Measurements from ENCODE around the gene PARVB.

The PARVB gene

DNA sequence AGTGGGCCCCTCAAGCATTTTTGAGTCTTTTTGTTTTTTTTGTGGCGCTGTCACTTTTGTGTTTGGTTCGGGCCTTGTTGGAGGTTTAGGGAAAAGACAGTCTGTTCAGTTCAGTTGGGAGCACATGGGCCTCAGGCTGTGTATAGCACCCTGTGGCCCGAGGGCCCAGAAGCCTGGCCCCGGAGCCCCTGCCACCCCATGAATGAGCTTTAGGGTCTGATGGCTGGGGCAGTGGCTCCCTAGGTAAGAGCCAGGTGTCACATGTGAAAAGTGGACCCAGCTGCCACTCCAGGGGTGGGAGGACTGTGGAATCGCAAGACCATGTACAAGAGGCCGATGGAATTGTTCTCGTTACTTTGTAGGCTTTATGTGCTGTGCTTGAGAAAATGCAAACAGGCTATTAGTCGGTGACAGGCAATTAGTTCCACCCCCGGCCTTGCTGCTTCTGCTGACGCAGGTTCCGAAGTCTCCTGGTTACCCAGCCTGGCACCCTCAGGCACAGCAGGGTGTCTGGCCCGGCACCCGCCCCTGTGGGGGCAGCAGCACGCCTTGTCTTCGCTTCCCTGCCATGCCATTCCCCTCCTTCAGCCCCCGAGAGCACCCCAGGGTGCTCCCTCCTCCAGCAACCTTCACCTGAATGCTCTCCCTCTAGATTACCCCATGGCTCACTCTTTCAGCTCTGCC, 118.5 kb downstream of the PARVB start:
- Histone ChIP-seq H3K27me3 (ENCODE audit: control insufficient read depth, insufficient read depth, low read length) (no peaks in the 10 kb centered on the region), H3K36me3 (ENCODE audit: control insufficient read depth, insufficient read depth, low read length) (peaks cover 3% of the 10 kb centered on the region), H3K4me3 (ENCODE audit: low read length) (no peak overlapping the region), H3K9me3 (ENCODE audit: control insufficient read depth, low read length) (no peaks in the 10 kb centered on the region), H3K9ac (ENCODE audit: low read length) (no peak overlapping the region), H3K4me1 (ENCODE audit: control insufficient read depth, insufficient read depth, low read length) (no peaks in the 10 kb centered on the region)

GRCh38 chr22:44143105-44143474, 119.0 kb downstream of the PARVB start:
- Histone ChIP-seq H3K27me3 (ENCODE audit: control insufficient read depth, insufficient read depth, low read length) (no peaks in the 10 kb centered on the region), H3K9me3 (ENCODE audit: control insufficient read depth, low read length) (no peaks in the 10 kb centered on the region), H3K36me3 (ENCODE audit: control insufficient read depth, insufficient read depth, low read length) (no peaks in the 10 kb centered on the region), H3K4me3 (ENCODE audit: low read length) (no peak overlapping the region), H3K9ac (ENCODE audit: low read length) (no peak overlapping the region), H3K4me1 (ENCODE audit: control insufficient read depth, insufficient read depth, low read length) (no peaks in the 10 kb centered on the region)

- H3K36me3 ChIP-seq (ENCODE audit: control insufficient read depth, insufficient read depth, low read length): no peaks in the 10 kb centered on the region
- no peaks in the 10 kb centered on the region for H3K4me1 ChIP-seq (ENCODE audit: control insufficient read depth, insufficient read depth, low read length)
- H3K9ac ChIP-seq (ENCODE audit: low read length): no peak overlapping the region
- no peaks in the 10 kb centered on the region for H3K9me3 ChIP-seq (ENCODE audit: control insufficient read depth, low read length)
- no peaks in the 10 kb centered on the region for H3K27me3 ChIP-seq (ENCODE audit: control insufficient read depth, insufficient read depth, low read length)
- no peak overlapping the region for H3K4me3 ChIP-seq (ENCODE audit: low read length)
Measured at GRCh38 chr22:44143579-44143978, 119.5 kb downstream of the PARVB start.

DNA sequence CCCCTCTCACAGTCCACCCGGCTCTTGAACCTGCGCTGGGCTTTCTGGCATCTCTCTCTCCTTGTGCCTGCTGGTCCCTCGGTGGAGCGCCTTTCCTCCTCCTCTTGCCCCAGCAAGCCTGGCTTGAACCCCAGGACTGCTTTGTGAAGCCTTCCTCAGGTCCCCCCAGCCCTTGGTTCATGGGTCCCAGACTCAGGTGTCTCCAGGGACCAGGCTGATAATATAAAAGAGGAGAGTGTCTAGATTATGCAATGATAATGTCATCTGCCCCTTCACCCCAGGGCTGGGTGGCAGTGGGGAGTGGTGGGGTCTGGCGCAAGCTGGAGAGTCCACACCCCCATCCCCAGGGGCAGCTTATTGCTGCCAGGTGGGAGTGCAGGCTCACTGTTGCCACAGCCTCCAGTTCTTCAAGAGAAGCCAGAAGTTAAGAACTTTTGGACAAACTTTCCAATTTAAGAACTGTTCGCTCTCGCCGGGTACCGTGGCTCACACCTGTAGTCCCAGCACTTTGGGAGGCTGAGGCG, 120.0 kb downstream of the PARVB start:
- Histone ChIP-seq H3K4me3 (ENCODE audit: low read length) (no peak overlapping the region), H3K27me3 (ENCODE audit: control insufficient read depth, insufficient read depth, low read length) (no peaks in the 10 kb centered on the region), H3K36me3 (ENCODE audit: control insufficient read depth, insufficient read depth, low read length) (no peaks in the 10 kb centered on the region), H3K4me1 (ENCODE audit: control insufficient read depth, insufficient read depth, low read length) (no peaks in the 10 kb centered on the region), H3K9me3 (ENCODE audit: control insufficient read depth, low read length) (no peaks in the 10 kb centered on the region), H3K9ac (ENCODE audit: low read length) (no peak overlapping the region)

DNA sequence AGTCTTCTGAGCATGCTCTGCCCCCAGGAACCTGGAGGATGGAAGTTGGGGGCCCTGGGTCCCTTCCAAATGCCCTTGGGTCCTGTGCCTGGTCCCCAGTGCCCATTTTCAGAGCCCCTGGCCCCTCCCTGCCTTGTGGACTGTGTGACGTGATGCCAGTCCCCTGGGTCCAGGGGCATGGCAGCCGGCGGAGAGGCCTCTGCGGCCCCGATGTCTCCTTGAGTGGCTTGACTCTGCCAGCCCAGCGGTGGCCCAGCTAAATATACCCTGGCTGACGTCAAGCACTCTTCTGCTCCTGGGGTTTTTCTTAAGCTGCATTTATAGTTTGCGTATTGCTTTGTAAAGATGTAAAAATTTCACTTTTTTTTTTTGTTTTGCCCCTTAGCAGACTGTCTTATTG, 121.4 kb downstream of the PARVB start:
- Histone ChIP-seq H3K9ac (ENCODE audit: low read length) (no peak overlapping the region), H3K4me1 (ENCODE audit: control insufficient read depth, insufficient read depth, low read length) (no peaks in the 10 kb centered on the region), H3K27me3 (ENCODE audit: control insufficient read depth, insufficient read depth, low read length) (no peaks in the 10 kb centered on the region), H3K36me3 (ENCODE audit: control insufficient read depth, insufficient read depth, low read length) (no peaks in the 10 kb centered on the region), H3K9me3 (ENCODE audit: control insufficient read depth, low read length) (no peaks in the 10 kb centered on the region), H3K4me3 (ENCODE audit: low read length) (no peak overlapping the region)

- Histone ChIP-seq H3K4me3 (ENCODE audit: low read length) (no peak overlapping the region), H3K4me1 (ENCODE audit: control insufficient read depth, insufficient read depth, low read length) (no peaks in the 10 kb centered on the region), H3K9me3 (ENCODE audit: control insufficient read depth, low read length) (no peaks in the 10 kb centered on the region), H3K27me3 (ENCODE audit: control insufficient read depth, insufficient read depth, low read length) (no peaks in the 10 kb centered on the region), H3K9ac (ENCODE audit: low read length) (no peak overlapping the region), H3K36me3 (ENCODE audit: control insufficient read depth, insufficient read depth, low read length) (no peaks in the 10 kb centered on the region)
Measured at GRCh38 chr22:44146088-44146861, 122.2 kb downstream of the PARVB start.

DNA sequence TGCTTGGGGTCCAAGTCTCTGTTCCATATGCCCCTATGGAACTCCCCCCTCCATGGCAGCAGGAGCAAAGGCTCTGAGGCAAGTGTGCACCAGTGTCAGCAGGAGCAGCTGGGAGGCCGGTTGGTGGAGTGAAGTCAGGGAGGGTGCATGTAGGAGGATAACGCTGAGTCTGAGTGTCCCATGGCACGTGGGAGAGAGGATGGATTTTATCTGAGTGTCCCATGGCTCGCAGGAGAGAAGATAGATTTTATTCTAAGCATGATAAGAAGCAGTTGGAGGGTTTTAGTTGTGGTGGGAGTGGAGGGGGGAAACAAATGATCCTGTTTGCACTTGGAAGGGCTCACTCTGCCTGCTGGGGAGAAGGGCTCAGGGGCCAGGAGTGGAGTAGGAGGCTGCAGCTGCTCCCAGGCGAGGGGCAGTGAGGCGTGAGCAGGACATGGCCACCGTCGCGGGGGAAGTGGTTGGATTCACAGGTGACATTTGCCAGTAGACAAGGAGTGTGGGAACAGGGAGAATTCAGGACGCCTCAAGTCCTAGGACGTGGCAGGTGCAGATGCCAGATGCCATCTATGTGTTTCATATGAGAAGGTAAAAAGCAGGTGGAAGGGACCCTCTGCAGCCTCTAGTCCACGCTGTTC, 123.0 kb downstream of the PARVB start:
- Histone ChIP-seq H3K36me3 (ENCODE audit: control insufficient read depth, insufficient read depth, low read length) (no peaks in the 10 kb centered on the region), H3K4me1 (ENCODE audit: control insufficient read depth, insufficient read depth, low read length) (no peaks in the 10 kb centered on the region), H3K4me3 (ENCODE audit: low read length) (no peak overlapping the region), H3K9ac (ENCODE audit: low read length) (no peak overlapping the region), H3K9me3 (ENCODE audit: control insufficient read depth, low read length) (no peaks in the 10 kb centered on the region), H3K27me3 (ENCODE audit: control insufficient read depth, insufficient read depth, low read length) (no peaks in the 10 kb centered on the region)

- H3K4me3 ChIP-seq (ENCODE audit: low read length): no peak overlapping the region
- H3K36me3 ChIP-seq (ENCODE audit: control insufficient read depth, insufficient read depth, low read length): no peaks in the 10 kb centered on the region
- no peak overlapping the region for H3K9ac ChIP-seq (ENCODE audit: low read length)
- no peaks in the 10 kb centered on the region for H3K9me3 ChIP-seq (ENCODE audit: control insufficient read depth, low read length)
- no peaks in the 10 kb centered on the region for H3K27me3 ChIP-seq (ENCODE audit: control insufficient read depth, insufficient read depth, low read length)
- no peaks in the 10 kb centered on the region for H3K4me1 ChIP-seq (ENCODE audit: control insufficient read depth, insufficient read depth, low read length)
Measured at GRCh38 chr22:44147821-44148574, 123.9 kb downstream of the PARVB start.

DNA sequence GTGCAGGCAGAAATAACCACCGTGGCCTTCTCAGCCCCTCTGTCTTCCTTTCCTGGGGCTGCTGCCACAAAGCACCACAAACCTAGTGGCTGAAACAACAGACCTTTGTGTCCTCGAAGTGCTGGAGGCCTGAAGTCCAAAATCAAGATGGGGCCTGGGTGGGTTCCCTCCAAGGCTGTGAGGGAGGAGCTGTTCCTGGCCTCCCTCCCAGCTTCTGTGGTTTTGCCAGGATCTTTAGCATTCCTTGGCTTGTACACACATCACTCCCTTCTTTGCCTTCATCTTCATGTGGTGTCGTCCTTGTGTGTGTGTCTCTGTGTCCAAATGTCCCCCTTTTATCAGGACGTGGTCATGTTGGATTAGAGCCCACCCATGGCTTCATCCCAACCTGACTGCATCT, 127.6 kb downstream of the PARVB start:
- H3K4me3 ChIP-seq (ENCODE audit: low read length): no peak overlapping the region
- no peaks in the 10 kb centered on the region for H3K4me1 ChIP-seq (ENCODE audit: control insufficient read depth, insufficient read depth, low read length)
- no peaks in the 10 kb centered on the region for H3K27me3 ChIP-seq (ENCODE audit: control insufficient read depth, insufficient read depth, low read length)
- H3K9ac ChIP-seq (ENCODE audit: low read length): no peak overlapping the region
- no peaks in the 10 kb centered on the region for H3K9me3 ChIP-seq (ENCODE audit: control insufficient read depth, low read length)
- H3K36me3 ChIP-seq (ENCODE audit: control insufficient read depth, insufficient read depth, low read length): no peaks in the 10 kb centered on the region

GRCh38 chr22:44153710-44154109, 129.6 kb downstream of the PARVB start:
- no peak overlapping the region for H3K9ac ChIP-seq (ENCODE audit: low read length)
- H3K4me3 ChIP-seq (ENCODE audit: low read length): no peak overlapping the region
- H3K36me3 ChIP-seq (ENCODE audit: control insufficient read depth, insufficient read depth, low read length): no peaks in the 10 kb centered on the region
- no peaks in the 10 kb centered on the region for H3K27me3 ChIP-seq (ENCODE audit: control insufficient read depth, insufficient read depth, low read length)
- H3K9me3 ChIP-seq (ENCODE audit: control insufficient read depth, low read length): no peaks in the 10 kb centered on the region
- no peaks in the 10 kb centered on the region for H3K4me1 ChIP-seq (ENCODE audit: control insufficient read depth, insufficient read depth, low read length)

- Histone ChIP-seq H3K4me1 (ENCODE audit: control insufficient read depth, insufficient read depth, low read length) (no peaks in the 10 kb centered on the region), H3K4me3 (ENCODE audit: low read length) (no peak overlapping the region), H3K27me3 (ENCODE audit: control insufficient read depth, insufficient read depth, low read length) (no peaks in the 10 kb centered on the region), H3K9me3 (ENCODE audit: control insufficient read depth, low read length) (no peaks in the 10 kb centered on the region), H3K9ac (ENCODE audit: low read length) (no peak overlapping the region), H3K36me3 (ENCODE audit: control insufficient read depth, insufficient read depth, low read length) (no peaks in the 10 kb centered on the region)
Measured at GRCh38 chr22:44154436-44154942, 130.4 kb downstream of the PARVB start.

Data from mucosa of stomach (tissue), 1 donor.